ENCODE measurements around the gene IP6K2. TPM values are rescaled to one million over a fixed set of nuclear protein-coding genes. Genes with fewer than 3 reads are reported as not detected.

Gene IP6K2
- total and polyA plus RNA-seq, 12 donors: 44.9 to 185 (median 106) TPM

DNA sequence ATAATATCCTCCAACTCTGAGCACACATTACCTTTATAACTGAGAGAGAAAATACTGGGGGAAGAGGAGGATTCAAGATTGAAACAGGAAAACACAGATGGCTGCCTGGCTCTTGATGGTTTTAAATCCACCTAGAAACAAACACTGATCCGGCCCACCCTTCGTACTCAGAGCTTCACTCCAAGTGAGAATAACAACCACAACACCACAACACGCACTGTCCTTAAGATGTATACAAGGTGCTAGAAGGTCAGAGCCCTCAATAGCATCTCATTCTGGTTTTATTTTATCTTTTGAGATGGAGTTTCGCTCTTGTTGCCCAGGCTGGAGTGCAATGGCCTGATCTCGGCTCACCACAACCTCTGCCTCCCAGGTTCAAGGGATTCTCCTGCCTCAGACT lies 9.9 kb downstream of the IP6K2 start:
- Histone ChIP-seq H3K9me3 (replicated peaks in 1 of 3) (no peaks in the 10 kb centered on the region), H3K27me3 (no peaks in the 10 kb centered on the region), H3K4me1 (replicated peaks in 1 of 2) (peaks cover 9 to 52% of the 10 kb centered on the region in 2 donors), H3K4me3 (no peak overlapping the region), H3K27ac (peak overlapping the region in 1 of 5 donors; percentile 35), H3K36me3 (replicated peaks in 1 of 2) (peaks cover 0 to 46% of the 10 kb centered on the region in 2 donors)
- DNase-seq: no peak
- 84 to 88% (median 87%) methylated on average over 5 of the region's 5 CpGs for WGBS, 4 donors
- intact Hi-C loops (cut with DNase I): no loop called here
- TF ChIP-seq CTCF (IDR thresholded peaks at IDR 0.05) (no peak), POLR2A (IDR thresholded peaks at IDR 0.05) (no peak)

- Histone ChIP-seq H3K4me3 (no peak overlapping the region), H3K4me1 (replicated peaks in 1 of 2) (peaks cover 0 to 49% of the 10 kb centered on the region in 2 donors), H3K9me3 (replicated peaks in 1 of 3) (no peaks in the 10 kb centered on the region), H3K27me3 (no peaks in the 10 kb centered on the region), H3K27ac (peak overlapping the region in 2 of 5 donors; percentile 6 to 25), H3K36me3 (replicated peaks in 1 of 2) (peaks cover 0 to 38% of the 10 kb centered on the region in 2 donors)
- DNase-seq: no peak
- no peak for TF ChIP-seq POLR2A (IDR thresholded peaks at IDR 0.05)
- no peak for TF ChIP-seq CTCF (IDR thresholded peaks at IDR 0.05)
- intact Hi-C loops (cut with DNase I): no loop called here
- 83 to 84% (median 83%) methylated on average over 6 of the region's 6 CpGs for WGBS, 4 donors
These were observed 14.6 kb downstream of the IP6K2 start for GRCh38 chr3:48702320-48702920.

GRCh38 chr3:48700731-48701405 lies 16.2 kb downstream of the IP6K2 start:
- Histone ChIP-seq H3K27ac (no peak overlapping the region), H3K9me3 (replicated peaks in 1 of 3) (no peaks in the 10 kb centered on the region), H3K4me3 (no peak overlapping the region), H3K4me1 (replicated peaks in 1 of 2) (peaks cover 0 to 56% of the 10 kb centered on the region in 2 donors), H3K27me3 (no peaks in the 10 kb centered on the region), H3K36me3 (replicated peaks in 1 of 2) (peaks cover 0 to 35% of the 10 kb centered on the region in 2 donors)
- no peak for DNase-seq
- TF ChIP-seq CTCF (IDR thresholded peaks at IDR 0.05): no peak
- no peak for TF ChIP-seq POLR2A (IDR thresholded peaks at IDR 0.05)
- 91 to 95% (median 93%) methylated on average over 8 to 11 of the region's 11 CpGs for WGBS, 4 donors
- intact Hi-C loops (cut with DNase I): no loop called here

DNA sequence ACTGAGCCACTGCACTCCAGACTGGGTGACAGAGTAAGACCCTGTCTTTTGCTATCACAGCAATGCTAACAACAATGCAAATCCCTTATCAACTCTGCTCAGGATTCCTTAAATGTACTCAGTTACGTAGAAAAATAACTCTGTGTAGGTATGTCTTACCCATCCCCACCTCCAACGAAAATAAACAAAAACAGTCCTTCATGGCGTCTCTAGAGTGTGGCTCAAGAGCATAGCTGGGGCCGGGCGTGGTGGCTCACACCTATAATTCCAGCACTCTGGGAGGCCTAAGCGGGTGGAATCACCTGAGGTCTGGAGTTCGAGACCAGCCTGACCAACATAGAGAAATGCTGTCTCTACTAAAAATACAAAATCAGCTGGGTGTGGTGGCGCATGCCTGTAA lies 18.1 kb downstream of the IP6K2 start:
- TF ChIP-seq POLR2A (IDR thresholded peaks at IDR 0.05) (no peak), CTCF (IDR thresholded peaks at IDR 0.05) (no peak)
- H3K36me3 ChIP-seq (replicated peaks in 1 of 2): peaks cover 0 to 51% of the 10 kb centered on the region in 2 donors

More for the DNA sequence above, 18.1 kb downstream of the IP6K2 start:
- Histone ChIP-seq H3K4me1 (replicated peaks in 1 of 2) (peaks cover 13 to 68% of the 10 kb centered on the region in 2 donors), H3K27ac (no peak overlapping the region), H3K9me3 (replicated peaks in 1 of 3) (no peaks in the 10 kb centered on the region), H3K4me3 (no peak overlapping the region), H3K27me3 (no peaks in the 10 kb centered on the region)
- no peak for DNase-seq
- 93 to 98% (median 96%) methylated on average over 5 to 8 of the region's 8 CpGs for WGBS, 4 donors
- intact Hi-C loops (cut with DNase I): no loop called here
